ENCODE data around the gene C17orf67. TPM values are rescaled to one million over a fixed set of nuclear protein-coding genes. Genes with fewer than 3 reads are reported as not detected.

C17orf67 gene
- total RNA-seq, 1 experiment from 2014 or later = 0.63 TPM

DNA sequence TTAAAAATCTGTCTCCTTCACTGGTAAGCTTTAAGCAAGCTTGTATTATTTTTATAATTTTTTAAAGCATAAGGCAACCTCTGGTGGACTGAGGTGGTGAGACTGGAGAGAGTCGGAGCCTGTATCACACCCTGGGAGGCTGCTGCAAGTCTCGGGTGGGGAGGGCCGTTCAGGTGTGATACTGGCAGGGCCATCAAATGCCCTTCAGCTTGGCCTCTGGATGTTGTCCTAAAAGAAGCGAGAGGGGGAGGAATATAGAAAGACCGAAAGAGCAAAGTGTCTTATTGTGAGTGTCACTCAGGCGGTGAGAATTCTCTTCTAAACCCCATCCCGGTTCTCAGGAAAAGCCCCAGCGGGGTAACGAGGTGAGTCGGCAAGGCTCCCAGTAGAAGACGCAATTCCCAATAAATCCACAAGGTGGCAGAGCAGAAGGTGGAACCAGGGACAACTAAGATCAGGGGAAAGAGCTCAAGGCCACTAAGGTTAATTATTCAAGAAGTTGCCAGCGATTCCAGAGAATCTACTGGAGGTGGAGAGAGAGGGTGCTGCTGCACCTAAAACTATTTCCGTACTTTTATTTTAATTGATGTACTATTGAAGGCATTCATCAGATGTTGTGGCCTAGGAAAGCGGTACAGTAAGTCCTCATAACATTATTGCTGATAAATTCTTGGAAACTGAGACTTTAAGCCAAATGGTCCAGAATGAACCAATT lies 14.1 kb downstream of the C17orf67 start:
- H3K27me3 ChIP-seq = no peaks in the 10 kb centered on the region
- no peaks in the 10 kb centered on the region for H3K9me3 ChIP-seq
- no peaks in the 10 kb centered on the region for H3K36me3 ChIP-seq
- DNase-seq = peak; percentile 59
- no peak overlapping the region for H3K4me3 ChIP-seq

DNA sequence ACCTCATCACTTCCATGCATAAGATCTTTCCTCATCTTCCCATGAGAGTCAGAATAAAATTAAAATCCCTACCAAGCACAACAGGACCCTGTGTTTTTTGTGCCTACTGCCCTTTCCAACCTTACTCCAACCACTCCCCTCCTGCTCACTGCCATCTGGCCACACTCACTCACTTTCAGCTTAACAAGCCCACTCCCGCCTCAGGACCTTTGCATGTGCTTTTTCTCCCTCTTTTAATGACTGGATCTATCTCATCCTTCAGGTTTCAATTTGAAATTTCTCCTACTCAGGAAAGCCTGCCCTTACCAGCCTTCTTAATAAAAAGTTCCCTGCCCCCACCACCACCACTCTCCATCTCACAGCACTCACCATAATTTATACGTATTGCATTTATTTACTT lies 14.7 kb downstream of the C17orf67 start:
- DNase-seq = no peak
- no peaks in the 10 kb centered on the region for H3K9me3 ChIP-seq

DNA sequence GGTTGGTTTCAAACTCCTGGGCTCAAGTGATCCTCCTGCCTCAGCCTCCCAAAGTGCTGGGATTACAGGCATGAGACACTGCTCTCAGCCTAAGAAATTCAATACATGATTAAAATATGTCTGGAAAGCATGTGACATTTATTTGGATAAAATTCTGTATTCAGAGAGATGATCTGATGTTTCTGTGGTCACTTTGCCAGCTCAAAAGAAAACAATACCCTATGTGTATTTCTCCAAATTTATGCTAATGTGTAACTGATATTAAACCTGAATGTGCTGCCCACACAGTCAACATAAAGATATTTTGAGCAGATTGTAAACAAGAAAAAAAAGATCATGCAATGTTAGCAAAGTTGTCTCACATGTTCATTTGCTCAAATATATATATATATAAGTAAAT lies 16.7 kb downstream of the C17orf67 start:
- no peak overlapping the region for H3K4me3 ChIP-seq
- H3K36me3 ChIP-seq = no peaks in the 10 kb centered on the region
- no peak for DNase-seq
- H3K27me3 ChIP-seq = no peaks in the 10 kb centered on the region
- no peaks in the 10 kb centered on the region for H3K9me3 ChIP-seq

More for the DNA sequence above, 14.7 kb downstream of the C17orf67 start:
- Histone ChIP-seq H3K27me3 (no peaks in the 10 kb centered on the region), H3K4me3 (no peak overlapping the region), H3K36me3 (no peaks in the 10 kb centered on the region)

DNA sequence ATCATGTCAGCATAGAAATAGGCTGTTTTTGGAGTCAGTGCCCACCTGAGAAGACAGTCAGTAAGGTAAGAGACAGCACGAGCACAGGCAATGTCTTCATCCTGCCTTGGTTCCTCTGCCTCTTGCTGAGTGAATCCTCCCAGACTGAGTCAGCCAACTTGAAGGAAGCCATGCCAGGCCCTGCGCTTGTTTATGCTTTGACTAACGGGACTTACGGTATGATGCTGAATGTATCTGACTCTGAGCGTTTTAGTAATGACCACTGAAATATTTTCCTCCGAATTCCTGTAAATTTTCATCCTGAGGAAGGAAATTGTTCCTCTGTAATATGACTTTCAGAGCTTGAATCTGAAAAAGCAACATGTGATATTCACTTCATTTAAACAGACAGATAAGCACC lies 18.0 kb downstream of the C17orf67 start:
- DNase-seq = peak; percentile 85
- Histone ChIP-seq H3K9me3 (no peaks in the 10 kb centered on the region), H3K27me3 (no peaks in the 10 kb centered on the region), H3K4me3 (no peak overlapping the region), H3K36me3 (no peaks in the 10 kb centered on the region)

DNA sequence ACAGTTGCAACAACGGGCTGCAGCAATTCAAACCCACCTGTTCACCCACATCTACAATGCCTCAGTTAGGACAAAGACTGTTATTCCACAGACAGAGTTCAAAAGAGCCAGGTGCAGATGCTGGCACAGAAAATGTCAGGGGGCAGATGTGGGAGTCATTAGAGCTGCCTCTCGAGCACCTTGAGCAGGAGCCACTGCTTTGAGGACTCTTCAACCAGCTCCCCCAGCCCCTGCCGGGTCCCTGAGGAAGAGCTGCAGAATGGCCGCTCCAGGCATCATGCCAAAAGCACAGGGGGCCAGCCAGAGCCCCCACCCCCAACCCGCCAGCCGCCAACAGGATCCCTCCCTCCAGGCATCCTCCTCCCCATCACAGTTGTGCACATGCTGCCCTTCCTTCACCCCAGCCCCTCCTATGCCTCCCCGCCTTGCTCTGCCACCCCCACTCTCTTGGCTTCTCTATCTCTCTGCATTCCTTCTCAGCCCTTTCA lies 20.8 kb downstream of the C17orf67 start:
- Histone ChIP-seq H3K27me3 (no peaks in the 10 kb centered on the region), H3K36me3 (no peaks in the 10 kb centered on the region), H3K9me3 (no peaks in the 10 kb centered on the region), H3K4me3 (no peak overlapping the region)
- DNase-seq = no peak

DNA sequence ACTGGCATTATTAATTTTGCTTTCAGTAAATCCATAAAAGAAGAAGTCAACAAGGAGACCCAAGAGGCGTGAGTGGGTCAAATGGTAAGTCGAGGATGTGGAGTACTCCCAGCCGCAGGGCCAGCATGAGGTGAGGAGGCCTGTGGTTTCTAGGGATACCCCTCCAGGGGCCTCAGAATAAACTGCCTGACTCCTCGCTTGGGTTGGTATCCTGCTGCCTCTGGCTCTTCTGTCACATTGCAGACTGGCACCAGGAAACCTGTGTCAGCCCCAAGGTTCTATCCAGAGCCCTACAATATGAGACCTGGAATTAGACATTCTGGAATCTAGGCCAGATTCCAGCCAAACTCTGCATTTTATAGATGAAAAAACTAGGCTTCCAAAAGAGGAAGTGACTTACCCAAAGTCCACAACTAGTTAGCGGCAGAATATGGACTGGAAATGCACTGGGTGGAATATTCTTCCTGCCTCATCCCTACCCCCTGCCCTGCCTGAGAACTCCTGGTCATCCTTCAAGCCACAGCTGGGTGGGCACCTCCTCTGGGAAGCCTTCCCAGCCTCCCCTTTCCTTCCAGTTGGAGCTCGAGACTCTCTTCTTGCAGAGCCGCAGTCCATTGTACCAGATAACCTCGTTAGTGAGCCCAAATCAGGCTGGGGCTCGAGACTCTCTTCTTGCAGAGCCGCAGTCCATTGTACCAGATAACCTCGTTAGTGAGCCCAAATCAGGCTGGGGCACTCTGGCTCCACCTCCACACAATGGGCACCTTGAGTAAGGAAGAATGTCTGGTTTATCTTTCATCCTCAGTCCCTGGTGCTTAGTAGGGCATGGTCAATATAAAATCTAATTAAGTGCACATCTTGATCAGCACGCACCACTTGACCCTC lies 22.6 kb downstream of the C17orf67 start:
- Histone ChIP-seq H3K4me3 (no peak overlapping the region), H3K9me3 (no peaks in the 10 kb centered on the region), H3K36me3 (no peaks in the 10 kb centered on the region), H3K27me3 (no peaks in the 10 kb centered on the region)
- DNase-seq = no peak

DNA sequence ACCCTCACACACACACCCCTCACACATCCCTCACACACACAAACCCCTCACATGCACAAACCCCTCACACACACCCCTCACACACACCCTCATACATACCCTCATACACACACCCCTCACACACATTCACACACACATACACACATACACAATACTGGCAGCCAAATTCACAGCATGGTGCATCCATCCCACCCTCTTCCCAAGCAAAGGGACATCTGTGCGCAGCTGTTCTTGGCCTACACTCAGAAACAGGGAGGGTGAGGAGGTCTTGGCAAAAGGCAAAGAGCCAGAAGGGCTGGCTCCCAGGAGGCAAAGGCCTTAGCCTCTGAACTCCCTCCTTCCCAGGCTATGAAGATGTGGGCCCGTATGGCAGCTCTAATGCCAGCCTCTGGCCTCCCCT lies 23.4 kb downstream of the C17orf67 start:
- no peaks in the 10 kb centered on the region for H3K27me3 ChIP-seq
- no peak overlapping the region for H3K4me3 ChIP-seq
- no peaks in the 10 kb centered on the region for H3K36me3 ChIP-seq
- DNase-seq = peak; percentile 61
- H3K9me3 ChIP-seq = no peaks in the 10 kb centered on the region

DNA sequence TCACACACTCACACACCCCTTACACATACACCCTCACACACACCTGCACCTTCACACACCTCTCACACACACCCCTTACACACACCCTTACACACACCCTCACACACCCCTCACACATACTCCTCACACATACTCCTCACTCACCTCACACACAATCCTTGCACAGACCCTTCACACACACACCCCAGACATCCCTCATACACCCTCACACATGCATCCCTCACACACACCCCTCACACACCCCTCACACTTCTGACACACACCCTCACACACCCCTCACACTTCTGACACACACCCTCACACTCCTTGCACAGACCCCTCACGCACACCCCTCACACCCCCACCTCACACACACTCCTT lies 23.9 kb downstream of the C17orf67 start:
- Histone ChIP-seq H3K9me3 (no peaks in the 10 kb centered on the region), H3K36me3 (no peaks in the 10 kb centered on the region), H3K27me3 (no peaks in the 10 kb centered on the region), H3K4me3 (no peak overlapping the region)
- DNase-seq = no peak

DNA sequence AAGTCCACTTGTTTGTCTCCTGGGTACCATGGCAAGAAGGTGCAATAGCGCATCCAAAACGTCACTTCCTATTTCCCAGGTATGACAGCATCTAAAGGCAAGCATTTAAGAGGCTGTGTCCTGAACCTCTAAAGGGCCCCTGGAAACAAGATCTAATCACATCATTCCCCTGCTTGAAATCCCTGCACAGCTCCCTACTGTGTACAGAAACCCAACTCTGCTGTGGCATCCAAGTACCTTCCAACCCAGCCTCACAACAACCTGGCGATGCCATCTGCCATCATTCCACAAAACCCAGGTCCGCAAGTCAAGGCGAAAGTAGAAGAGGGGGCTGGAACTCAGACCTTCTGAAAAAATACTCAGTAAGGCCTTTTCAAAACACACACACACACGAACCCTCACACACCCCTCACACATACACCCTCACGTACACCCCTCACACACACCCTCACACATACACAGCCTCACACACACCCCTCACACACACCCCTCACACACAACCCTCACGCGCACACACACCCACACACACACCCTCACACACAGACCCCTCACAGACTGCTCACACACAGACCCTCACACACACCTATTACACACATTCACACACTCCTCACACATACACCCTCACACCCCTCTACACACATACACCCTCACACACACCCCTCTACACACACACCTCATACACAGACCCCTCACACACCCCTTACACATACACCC lies 24.5 kb downstream of the C17orf67 start:
- no peaks in the 10 kb centered on the region for H3K9me3 ChIP-seq
- DNase-seq = no peak
- no peak overlapping the region for H3K4me3 ChIP-seq
- H3K36me3 ChIP-seq = no peaks in the 10 kb centered on the region
- H3K27me3 ChIP-seq = no peaks in the 10 kb centered on the region

DNA sequence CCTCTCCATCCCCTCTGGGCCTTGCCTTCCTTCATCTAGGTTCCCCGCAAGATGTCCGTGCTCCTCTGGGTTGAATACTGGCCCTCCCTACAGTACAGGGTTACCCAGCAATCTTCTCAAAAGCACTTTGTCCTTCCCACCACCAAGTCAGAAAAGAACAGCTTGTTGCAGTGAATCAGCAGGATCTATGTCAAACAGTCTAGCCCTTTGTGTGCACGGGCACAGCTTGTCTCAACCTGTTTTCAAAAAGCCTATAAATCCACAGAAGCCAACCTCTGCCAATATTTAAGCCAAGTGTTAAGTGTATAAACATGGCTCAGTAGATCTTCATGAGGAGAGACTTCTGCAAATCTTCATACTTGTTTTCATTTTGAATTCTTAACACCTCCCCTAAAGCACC lies 25.2 kb downstream of the C17orf67 start:
- Histone ChIP-seq H3K4me3 (no peak overlapping the region), H3K9me3 (no peaks in the 10 kb centered on the region), H3K27me3 (no peaks in the 10 kb centered on the region), H3K36me3 (no peaks in the 10 kb centered on the region)
- DNase-seq = no peak

DNA sequence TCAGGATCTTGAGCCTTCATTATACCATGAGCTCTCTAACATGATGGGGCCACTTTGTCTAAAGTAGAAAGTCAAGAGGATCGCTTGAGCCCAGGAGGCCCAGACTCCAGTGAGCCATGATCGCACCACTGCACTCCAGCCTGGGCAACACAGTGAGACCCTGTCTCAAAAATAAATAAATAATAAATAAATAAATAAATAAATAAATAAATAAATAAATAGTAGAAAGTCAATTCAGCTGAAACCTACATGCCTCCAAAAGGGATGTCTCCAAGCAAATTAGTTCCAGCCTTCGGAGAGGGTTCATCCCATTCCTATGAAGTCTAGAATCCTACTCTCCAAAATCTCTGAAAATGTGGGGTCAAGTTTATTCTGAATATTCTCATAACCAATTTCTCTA lies 26.0 kb downstream of the C17orf67 start:
- H3K4me3 ChIP-seq = no peak overlapping the region
- H3K27me3 ChIP-seq = no peaks in the 10 kb centered on the region
- H3K9me3 ChIP-seq = no peaks in the 10 kb centered on the region
- H3K36me3 ChIP-seq = no peaks in the 10 kb centered on the region
- DNase-seq = no peak

DNA sequence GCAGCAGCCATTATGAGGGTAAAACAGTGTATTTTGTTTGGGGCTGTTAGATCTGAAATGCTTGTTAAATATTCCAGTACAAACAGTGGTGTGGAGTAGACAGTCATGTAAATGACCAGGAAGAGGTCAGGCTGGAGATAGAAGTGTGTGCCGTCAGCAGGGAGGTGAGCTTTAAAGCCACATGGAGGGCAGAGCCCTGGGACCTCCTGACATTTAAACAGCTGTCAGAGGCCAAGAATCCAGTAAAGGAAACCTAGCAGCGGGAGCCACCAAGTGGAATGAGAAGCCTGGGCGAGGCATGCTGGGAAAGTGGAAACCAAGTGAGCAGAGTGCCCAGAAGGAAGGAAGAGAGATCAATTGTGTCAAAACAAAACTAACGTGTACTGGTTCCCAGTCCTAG lies 26.8 kb downstream of the C17orf67 start:
- Histone ChIP-seq H3K4me3 (no peak overlapping the region), H3K9me3 (no peaks in the 10 kb centered on the region), H3K27me3 (no peaks in the 10 kb centered on the region), H3K36me3 (no peaks in the 10 kb centered on the region)
- DNase-seq = no peak

DNA sequence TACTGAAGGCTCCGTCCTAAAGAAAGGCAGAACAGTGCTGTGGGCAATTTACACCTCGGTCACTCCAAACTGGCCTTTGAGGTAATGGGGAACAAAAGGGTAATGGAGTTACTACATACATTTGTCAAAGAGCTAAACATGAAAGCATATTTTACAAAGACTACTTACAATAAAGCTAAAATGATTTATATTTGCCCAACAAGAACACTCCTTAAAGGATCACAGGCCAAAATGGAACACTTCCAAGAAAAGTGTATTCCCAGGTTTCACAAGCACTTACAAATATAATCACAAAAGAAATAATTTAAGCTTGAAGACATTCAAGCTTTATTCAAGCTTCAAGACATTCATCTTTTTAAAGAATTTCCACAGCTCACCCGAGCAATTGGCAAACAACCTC lies 29.3 kb downstream of the C17orf67 start:
- Histone ChIP-seq H3K9me3 (no peaks in the 10 kb centered on the region), H3K27me3 (no peaks in the 10 kb centered on the region), H3K4me3 (no peak overlapping the region), H3K36me3 (no peaks in the 10 kb centered on the region)
- no peak for DNase-seq

DNA sequence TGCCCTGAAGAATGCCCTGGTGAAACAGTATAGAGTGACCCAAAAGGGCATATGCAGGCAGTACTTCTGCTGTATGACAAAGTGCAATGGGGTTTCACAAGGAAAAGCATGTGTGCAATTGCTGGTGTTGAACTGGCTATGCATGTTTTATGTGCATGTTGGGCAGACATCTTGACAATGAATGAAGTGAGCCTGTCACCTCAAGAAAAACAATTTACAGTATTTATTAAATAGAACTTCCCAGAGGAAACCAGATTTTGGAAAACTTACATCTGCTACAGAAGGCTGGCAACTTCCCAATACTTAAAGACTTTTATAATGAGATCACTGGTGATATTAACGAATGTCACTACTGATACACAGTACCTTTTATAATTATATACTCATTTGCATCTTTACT lies 30.6 kb downstream of the C17orf67 start:
- H3K27me3 ChIP-seq = no peaks in the 10 kb centered on the region
- no peak overlapping the region for H3K4me3 ChIP-seq
- no peaks in the 10 kb centered on the region for H3K9me3 ChIP-seq
- H3K36me3 ChIP-seq = no peaks in the 10 kb centered on the region
- DNase-seq = no peak

DNA sequence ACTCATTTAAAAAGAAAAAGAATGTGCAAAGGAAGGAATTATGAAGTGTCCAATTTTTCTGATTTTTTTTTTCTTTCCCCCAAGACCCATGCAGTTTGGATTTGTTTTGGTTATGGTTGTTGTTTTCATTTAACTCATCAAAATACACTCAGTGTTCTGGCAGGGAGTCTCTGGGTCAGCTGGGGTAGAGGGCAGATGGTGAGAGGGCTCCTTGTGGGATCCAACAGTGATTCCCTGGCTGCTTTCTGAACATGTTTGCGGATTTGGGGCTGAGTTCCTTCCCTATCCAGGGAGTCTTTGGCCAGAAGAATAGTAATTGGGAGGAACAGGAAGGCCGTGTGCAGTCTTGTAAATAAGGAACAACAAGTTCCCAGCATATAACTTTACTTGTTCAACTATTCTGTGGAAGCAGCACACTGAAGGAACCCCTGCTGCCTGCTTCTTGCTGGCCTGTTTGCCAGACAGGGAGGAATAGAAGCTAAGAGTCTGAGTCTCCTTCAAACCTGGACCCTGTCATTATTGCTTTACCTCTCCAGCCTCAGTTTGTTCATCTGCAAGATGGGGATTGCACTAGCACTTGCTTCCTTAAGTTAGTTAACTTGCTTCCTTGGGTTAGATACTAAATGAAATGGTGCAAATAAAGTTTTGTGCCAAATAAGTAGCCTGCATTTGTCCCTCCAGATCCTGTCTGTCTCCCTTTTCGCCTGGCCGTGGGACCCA lies 32.1 kb downstream of the C17orf67 start:
- Histone ChIP-seq H3K27me3 (no peaks in the 10 kb centered on the region), H3K9me3 (no peaks in the 10 kb centered on the region), H3K4me3 (no peak overlapping the region), H3K36me3 (no peaks in the 10 kb centered on the region)
- no peak for DNase-seq

DNA sequence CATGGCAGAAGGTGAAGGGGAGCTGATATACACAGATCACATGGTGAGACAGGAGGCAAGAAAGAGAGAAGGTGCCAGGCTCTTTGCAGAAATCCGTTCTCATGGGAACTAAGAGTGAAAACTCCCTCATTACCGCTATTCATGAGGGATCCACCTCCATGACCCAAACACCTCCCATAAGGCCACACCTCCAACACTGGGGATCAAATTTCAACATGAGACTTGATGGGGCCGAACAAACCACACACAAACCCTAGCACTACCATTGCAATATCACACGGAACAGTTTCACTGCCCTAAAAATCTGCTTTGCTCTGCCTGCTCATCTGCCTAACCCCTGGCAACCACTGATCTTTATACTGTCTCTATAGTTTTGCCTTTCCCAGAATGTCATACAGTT lies 34.8 kb downstream of the C17orf67 start:
- H3K36me3 ChIP-seq = no peaks in the 10 kb centered on the region
- H3K4me3 ChIP-seq = no peak overlapping the region
- no peaks in the 10 kb centered on the region for H3K27me3 ChIP-seq
- H3K9me3 ChIP-seq = no peaks in the 10 kb centered on the region
- no peak for DNase-seq

DNA sequence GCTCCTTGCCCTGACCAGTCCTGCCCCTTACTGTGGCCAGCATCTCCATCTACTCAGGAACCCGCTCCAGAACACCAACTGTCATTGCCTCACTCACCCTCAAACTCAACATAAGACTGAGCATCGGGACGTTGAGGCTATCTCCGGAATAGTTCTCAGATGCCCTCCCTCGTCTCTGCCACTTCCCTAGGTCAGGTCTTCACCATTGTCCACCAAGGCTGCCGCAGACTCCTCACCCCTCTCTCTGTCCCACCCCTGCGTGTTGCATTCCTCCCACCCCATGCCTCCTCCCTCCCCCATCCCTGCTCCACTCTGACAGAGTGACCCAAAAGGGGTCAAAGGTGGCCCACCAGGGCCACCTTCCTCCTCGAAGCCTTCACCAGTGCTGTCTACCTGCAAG lies 37.2 kb downstream of the C17orf67 start:
- no peak for DNase-seq
- Histone ChIP-seq H3K4me3 (no peak overlapping the region), H3K9me3 (no peaks in the 10 kb centered on the region), H3K27me3 (no peaks in the 10 kb centered on the region), H3K36me3 (no peaks in the 10 kb centered on the region)

All from MG63 (cell line).